H1 (cell line): ENCODE data around the gene THUMPD2.

Experiments used
- CEBPB ChIP-seq: IDR thresholded peaks from 2 replicates; pipeline ENCODE4 v1.6.1; 2012; ENCODE audit warnings: low read depth, low read length
- CTCF ChIP-seq, 3 experiments: IDR thresholded peaks; 1 replicate in 2 of 3; 2 replicates in 1 of 3; pipeline versions ENCODE4 v1.5.1 to v1.6.1; 2011; ENCODE audit warnings: low read length in 3 of 3, mild to moderate bottlenecking in 3 of 3, inconsistent platforms in 2 of 3, low read depth in 1 of 3, moderate library complexity in 1 of 3; ENCODE audit not compliant: insufficient read depth in 1 of 3; ENCODE audit errors: control extremely low read depth in 1 of 3
- POLR2A ChIP-seq, 2 experiments: IDR thresholded peaks; 1 replicate in 1 of 2; 2 replicates in 1 of 2; pipeline ENCODE4 v1.6.1; 2011; ENCODE audit warnings: low read depth in 2 of 2, low read length in 2 of 2, mild to moderate bottlenecking in 2 of 2; ENCODE audit errors: control extremely low read depth in 1 of 2

GRCh38 chr2:39717067-39717466, 62.0 kb downstream of the THUMPD2 start:
- TF ChIP-seq CEBPB (no peak), POLR2A (IDR thresholded peaks at IDR 0.05; ENCODE audit: control extremely low read depth in 1 of 2, low read depth in 2 of 2, low read length in 2 of 2) (no peak), CTCF (IDR thresholded peaks at IDR 0.05; ENCODE audit: control extremely low read depth in 1 of 3, insufficient read depth in 1 of 3, low read depth in 1 of 3, low read length in 3 of 3) (no peak)
